ENCODE measurements around the gene HIVEP3.

DNA sequence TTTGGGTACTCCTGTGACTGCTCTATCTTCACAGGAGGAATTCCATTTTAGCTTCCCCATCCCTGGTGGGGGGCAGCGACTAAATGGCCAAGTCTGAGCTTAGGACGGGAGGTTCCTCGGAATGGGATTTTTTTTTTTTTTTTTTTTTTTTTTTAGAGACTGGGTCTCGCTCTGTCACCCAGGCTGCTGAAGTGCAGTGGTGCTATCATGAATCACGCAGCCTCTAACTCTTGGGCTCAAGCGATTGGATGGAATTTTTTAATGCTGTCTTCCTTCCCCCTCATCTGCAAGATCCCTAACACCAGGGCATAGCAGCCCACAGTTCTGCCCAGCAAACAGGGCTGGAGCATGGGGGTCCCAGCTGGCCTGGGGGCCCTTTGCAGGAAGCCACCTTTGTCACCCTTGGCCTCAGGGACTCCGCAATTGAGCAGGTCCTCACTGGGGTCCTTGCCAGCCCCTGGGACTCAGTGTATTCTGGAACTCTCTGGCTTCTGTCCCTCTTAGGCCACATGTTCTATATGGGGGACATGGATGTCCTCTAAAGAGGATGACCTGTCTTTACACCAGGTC is 421.2 kb downstream of the HIVEP3 start:
- TF ChIP-seq CTCF (IDR thresholded peaks at IDR 0.05) (no peak), POLR2A (IDR thresholded peaks at IDR 0.05) (no peak)
